Naive thymus-derived CD8-positive, alpha-beta T cell (primary cell): Measurements from ENCODE around the gene GRB2. TPM values are rescaled to one million over a fixed set of nuclear protein-coding genes. Genes with fewer than 3 reads are reported as not detected.
"Not testable (repeated sequence)": the region's sequence is repeated elsewhere in the genome, so short reads cannot be mapped to it uniquely, and the experiment has no call there.

Source experiments
- ATAC-seq, 2 donors: fragments of 150-1000 bp; cut with Tn5 transposase in 1 of 2; sonication (Bioruptor Pico), chemical (Tn5 transposase) in 1 of 2; 1 replicate in 1 of 2; 2 replicates in 1 of 2; pipeline ENCODE4 v1.10.0; 2021; ENCODE audit warnings: mild to moderate bottlenecking in 2 of 2, moderate library complexity in 2 of 2
- POLR2A ChIA-PET: fragments of 350-600 bp; sonication (Branson Sonifier 250); formaldehyde crosslinking; loops from one replicate; lab custom pipeline; 2021; ENCODE audit warnings: antibody characterized with exemption; lab: Charles Lee
- DNase-seq, 10 donors: peaks; one replicate each; pipeline versions ENCODE4 v3.0.0 to v3.0.0-alpha.2; 2020 to 2022
- H3K27ac Mint-ChIP-seq, 10 donors: one replicate each; pipeline ENCODE4 v1.8.0; 2020 to 2022; ENCODE audit warnings: mild to moderate bottlenecking in 10 of 10, mixed read lengths in 10 of 10, moderate library complexity in 4 of 10, inconsistent platforms in 1 of 10
- H3K27me3 Mint-ChIP-seq, 5 donors: one replicate each; pipeline ENCODE4 v1.8.0; 2021 to 2022; ENCODE audit warnings: mixed read lengths in 5 of 5
- H3K36me3 Mint-ChIP-seq, 3 donors: one replicate each; pipeline ENCODE4 v1.8.0; 2020 to 2022; ENCODE audit warnings: mixed read lengths in 3 of 3, mild to moderate bottlenecking in 2 of 3, inconsistent platforms in 1 of 3
- H3K4me1 Mint-ChIP-seq, 4 donors: one replicate each; pipeline ENCODE4 v1.8.0; 2021 to 2022; ENCODE audit warnings: mixed read lengths in 4 of 4
- H3K4me3 Mint-ChIP-seq, 10 donors: one replicate each; pipeline ENCODE4 v1.8.0; 2020 to 2022; ENCODE audit warnings: mild to moderate bottlenecking in 10 of 10, mixed read lengths in 10 of 10, moderate library complexity in 6 of 10, inconsistent platforms in 1 of 10
- H3K9me3 Mint-ChIP-seq, 9 donors: one replicate each; pipeline ENCODE4 v1.8.0; 2020 to 2022; ENCODE audit warnings: mixed read lengths in 9 of 9, mild to moderate bottlenecking in 3 of 9, inconsistent platforms in 1 of 9, moderate library complexity in 1 of 9
- polyA plus RNA-seq, 3 donors: library from polyadenylated mRNA; unstranded; fragments of 300-500 nt; fragmentation: Illumina TruSeq; gene quantifications; one replicate each; pipeline ENCODE4 v1.2.3, GENCODE V29; 2021
- total RNA-seq, 8 experiments: library from RNA in 2 of 8; stranded (reverse) in 2 of 8; gene quantifications; one replicate each; pipeline ENCODE4 v1.2.3 and lab custom pipeline; 2021 to 2026

Gene GRB2
- total and polyA plus RNA-seq, 5 experiments from 2014 or later: 130 to 162 (median 145) TPM

DNA sequence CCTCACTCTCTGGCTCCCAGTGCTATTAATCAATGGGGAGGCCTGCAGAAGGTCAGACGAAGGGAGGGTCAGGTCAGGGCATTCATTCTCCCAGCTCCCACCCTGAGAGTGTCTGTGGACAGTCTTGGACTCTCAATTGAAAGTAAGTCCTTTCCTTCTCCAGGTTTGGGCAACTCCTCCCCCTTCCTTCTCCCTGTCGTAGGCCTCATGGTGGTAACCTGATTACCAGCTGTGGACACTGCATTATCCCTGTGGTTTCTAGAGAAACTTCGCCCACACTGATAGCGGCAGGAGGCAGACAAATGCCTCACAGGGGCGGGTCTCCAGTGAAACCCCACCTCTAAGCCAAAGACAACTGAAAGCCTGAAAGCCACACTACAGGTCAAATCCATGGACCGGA, 58.6 kb downstream of the GRB2 start:
- POLR2A ChIA-PET: interaction anchor here (0.7 to 2.6 kb wide), 8 partner anchors 10 to 159 kb away, joined by 3 to 24 read pairs (median 6); partner anchors contain the start of gene SLC25A19
- ATAC-seq: no peak
- Mint-ChIP-seq H3K27ac (peak overlapping the region; percentile 80 to 97 (median 90)), H3K27me3 (no peaks in the 10 kb centered on the region), H3K9me3 (no peaks in the 10 kb centered on the region), H3K4me3 (peak overlapping the region; percentile 68 to 95 (median 82)), H3K36me3 (peaks cover 0 to 2% (median 0%) of the 10 kb centered on the region in 3 donors), H3K4me1 (peaks cover 51 to 98% (median 95%) of the 10 kb centered on the region in 4 donors)
- DNase-seq: no peak

DNA sequence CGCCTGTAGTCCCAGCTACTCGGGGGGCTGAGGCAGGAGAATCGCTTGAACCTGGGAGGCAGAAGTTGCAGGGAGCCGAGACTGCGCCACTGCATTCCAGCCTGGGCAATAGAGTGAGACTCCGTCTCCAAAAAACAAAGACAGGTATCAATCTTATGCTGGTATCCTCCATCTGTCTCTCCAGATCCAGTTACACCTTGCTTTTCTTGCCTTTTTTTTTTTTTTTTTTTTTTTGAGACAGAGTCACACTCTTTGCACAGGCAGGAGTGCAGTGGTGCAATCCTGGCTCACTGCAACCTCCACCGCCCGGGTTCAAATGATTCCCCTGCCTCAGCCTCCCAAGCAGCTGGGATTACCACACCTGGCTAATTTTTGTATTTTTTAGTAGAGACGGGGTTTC, 59.1 kb downstream of the GRB2 start:
- H3K27me3 Mint-ChIP-seq, H3K9me3 Mint-ChIP-seq, DNase-seq, H3K36me3 Mint-ChIP-seq: not testable (repeated sequence)
- H3K4me3 Mint-ChIP-seq: peak overlapping the region; percentile 68 to 95 (median 82)
- POLR2A ChIA-PET: interaction anchor here (0.7 to 2.8 kb wide), 12 partner anchors 10 to 457 kb away, joined by 3 to 24 read pairs (median 6); partner anchors contain the start of genes GRB2 and SLC25A19
- H3K27ac Mint-ChIP-seq: peak overlapping the region in 9 of 10 donors; percentile 87 to 97 (median 91)
- peak in 1 of 2 donors; percentile 13 for ATAC-seq
- H3K4me1 Mint-ChIP-seq: peaks cover 50 to 98% (median 96%) of the 10 kb centered on the region in 4 donors

DNA sequence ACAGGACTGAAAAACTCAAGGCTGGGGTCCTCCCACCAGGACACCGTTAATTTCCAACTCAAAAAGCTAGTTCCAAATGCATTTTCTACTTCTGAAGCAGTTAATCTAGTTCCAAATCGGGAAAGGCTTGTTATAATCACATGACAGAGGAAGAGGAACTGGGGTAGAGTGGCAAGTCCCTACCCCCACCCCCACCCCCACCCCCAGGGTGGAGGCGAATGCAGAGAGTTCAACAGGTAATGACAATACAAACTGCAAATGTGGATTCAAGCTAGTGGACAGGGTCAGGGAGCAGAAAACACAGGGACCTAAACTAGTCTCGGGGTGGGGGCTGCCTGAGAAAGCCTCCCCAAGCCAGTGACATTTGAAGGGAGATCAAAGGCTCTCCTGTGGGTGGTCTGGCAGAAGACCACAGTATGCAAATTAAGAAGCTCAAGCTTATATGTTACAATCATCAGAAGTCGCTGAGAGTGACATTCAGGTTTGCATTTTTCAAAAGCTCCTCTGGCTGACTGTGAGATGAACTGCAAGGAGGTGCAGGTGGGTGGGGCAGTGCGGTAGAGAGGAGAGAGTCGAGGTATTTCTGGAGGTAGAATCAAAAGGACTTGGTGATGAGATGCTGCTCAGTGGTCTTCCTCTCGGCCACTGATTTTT, 59.8 kb downstream of the GRB2 start:
- H3K4me3 Mint-ChIP-seq: peak overlapping the region; percentile 68 to 95 (median 82)
- ATAC-seq (peak; percentile 85 to 91), DNase-seq (peak; percentile 33 to 80 (median 63))
- H3K27me3 Mint-ChIP-seq: no peaks in the 10 kb centered on the region
- peak overlapping the region; percentile 85 to 97 (median 88) for H3K27ac Mint-ChIP-seq
- peaks cover 44 to 98% (median 93%) of the 10 kb centered on the region in 4 donors for H3K4me1 Mint-ChIP-seq
- POLR2A ChIA-PET: interaction anchor here (0.5 to 2.8 kb wide), 21 partner anchors 9 to 607 kb away, joined by 3 to 24 read pairs (median 5); partner anchors contain the start of genes GRB2, MIF4GD and SLC25A19
- no peaks in the 10 kb centered on the region for H3K9me3 Mint-ChIP-seq
- H3K36me3 Mint-ChIP-seq: no peaks in the 10 kb centered on the region

DNA sequence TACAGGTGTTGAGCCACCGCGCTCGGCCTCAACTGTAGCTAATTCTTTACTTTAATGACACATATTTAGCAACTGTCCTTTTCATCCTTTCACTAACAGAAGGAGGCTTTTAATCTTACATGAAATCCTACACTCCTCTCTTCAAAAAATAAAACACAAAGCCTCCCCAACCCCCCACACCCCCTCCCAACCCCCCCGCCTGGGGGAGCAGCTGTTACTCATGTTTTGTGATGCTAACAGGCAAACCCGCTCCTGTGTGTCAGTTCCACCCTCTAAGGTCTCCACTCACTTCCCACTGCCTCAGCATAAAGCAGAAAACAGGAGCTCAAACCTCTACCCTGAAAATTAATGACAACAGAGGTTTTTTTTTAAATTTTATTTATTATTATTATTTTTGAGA, 60.8 kb downstream of the GRB2 start:
- POLR2A ChIA-PET: interaction anchor here (0.9 to 2.8 kb wide), 6 partner anchors 8 to 74 kb away, joined by 5 to 24 read pairs (median 10); partner anchors contain the start of genes GRB2 and MIF4GD
- Mint-ChIP-seq H3K27ac (peak overlapping the region; percentile 81 to 97 (median 87)), H3K27me3 (no peaks in the 10 kb centered on the region), H3K36me3 (no peaks in the 10 kb centered on the region), H3K4me3 (peak overlapping the region; percentile 19 to 92 (median 73)), H3K4me1 (peaks cover 40 to 99% (median 92%) of the 10 kb centered on the region in 4 donors), H3K9me3 (no peaks in the 10 kb centered on the region)
- ATAC-seq (peak in 1 of 2 donors; percentile 18), DNase-seq (peak in 4 of 10 donors; percentile 17 to 69 (median 37))

DNA sequence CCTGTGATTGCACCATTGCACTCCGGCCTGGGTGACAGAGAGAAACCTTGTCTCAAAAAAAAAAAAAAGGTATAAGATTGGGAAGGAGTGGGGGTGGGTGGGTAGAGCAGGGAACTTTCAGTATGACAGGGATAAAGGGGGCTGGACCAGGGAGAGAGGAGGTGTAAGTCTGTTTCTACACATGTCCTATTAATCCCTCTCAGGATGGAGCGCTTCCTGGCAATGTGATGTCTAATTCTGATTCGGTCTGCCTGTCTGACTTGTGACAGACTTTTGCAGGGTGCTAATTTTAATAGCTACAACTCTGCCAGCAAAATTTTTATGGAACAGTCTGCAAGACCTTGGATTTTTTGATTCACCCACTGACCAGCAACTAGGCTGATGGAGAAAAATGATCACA, 62.5 kb downstream of the GRB2 start:
- H3K27me3 Mint-ChIP-seq: no peaks in the 10 kb centered on the region
- H3K9me3 Mint-ChIP-seq: no peaks in the 10 kb centered on the region
- H3K36me3 Mint-ChIP-seq: no peaks in the 10 kb centered on the region
- H3K4me1 Mint-ChIP-seq: peaks cover 38 to 96% (median 90%) of the 10 kb centered on the region in 4 donors
- H3K4me3 Mint-ChIP-seq: peak overlapping the region; percentile 37 to 92 (median 81)
- H3K27ac Mint-ChIP-seq: peak overlapping the region; percentile 83 to 97 (median 89)
- POLR2A ChIA-PET: interaction anchor here (0.9 to 1.0 kb wide), 2 partner anchors 9 to 16 kb away, joined by 4 to 6 read pairs; no protein-coding TSS in a partner anchor
- DNase-seq (no peak), ATAC-seq (no peak)

DNA sequence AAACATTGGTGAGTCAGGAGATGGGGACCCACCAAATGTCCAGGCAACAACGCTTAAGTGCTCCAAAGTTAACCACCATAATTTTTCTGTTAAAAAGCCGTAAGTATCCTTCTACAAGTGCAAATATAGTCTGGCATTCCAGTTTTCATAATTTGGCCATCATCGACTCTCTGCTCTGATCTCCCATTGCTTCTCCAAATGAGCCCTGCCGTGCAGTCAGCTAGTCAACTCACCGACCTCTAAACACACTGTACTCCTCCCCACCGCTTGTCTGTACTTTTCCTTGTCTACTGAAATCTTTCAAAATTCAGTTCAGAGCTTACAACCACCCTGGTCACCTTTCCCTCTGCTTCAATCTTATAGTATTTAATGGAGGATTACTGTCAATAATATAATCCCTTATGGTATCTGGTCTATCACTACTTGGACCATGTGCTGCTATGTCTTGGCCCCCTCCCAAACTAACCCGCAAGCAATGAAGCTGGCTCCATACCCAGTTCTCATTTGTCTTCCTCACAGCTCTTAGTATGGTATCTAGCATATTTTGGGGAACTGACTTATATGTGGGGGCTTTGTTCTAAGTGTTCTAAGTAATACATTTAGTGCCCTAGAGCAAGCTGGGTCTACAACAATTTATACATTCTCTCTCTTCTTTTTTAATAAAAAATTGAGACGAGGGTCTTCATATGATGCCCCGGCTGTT, 63.5 kb downstream of the GRB2 start:
- POLR2A ChIA-PET: interaction anchor here (0.5 to 1.5 kb wide), 2 partner anchors 17 to 1420 kb away, joined by 3 to 4 read pairs; no protein-coding TSS in a partner anchor
- peak overlapping the region in 9 of 10 donors; percentile 31 to 92 (median 78) for H3K4me3 Mint-ChIP-seq

DNA sequence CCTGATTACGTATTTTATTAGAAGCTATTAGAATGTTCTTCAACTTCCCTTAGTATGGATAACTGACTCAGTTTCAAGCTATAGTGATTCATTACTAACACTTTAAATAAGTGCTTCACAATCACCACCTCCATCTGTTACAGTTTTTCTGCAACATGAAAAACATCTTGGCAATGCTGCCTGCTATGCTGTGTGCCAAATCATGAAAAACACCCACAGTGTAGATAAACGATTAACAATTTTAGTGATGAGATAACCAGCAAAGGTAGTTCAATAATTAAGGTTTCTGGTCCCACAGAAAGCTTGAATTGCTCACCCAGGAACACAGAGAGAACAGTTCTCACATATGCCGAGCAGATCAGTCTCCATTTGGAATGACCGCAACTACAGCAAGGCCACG, 64.8 kb downstream of the GRB2 start:
- H3K36me3 Mint-ChIP-seq: no peaks in the 10 kb centered on the region
- H3K27me3 Mint-ChIP-seq: no peaks in the 10 kb centered on the region
- H3K9me3 Mint-ChIP-seq: no peaks in the 10 kb centered on the region
- DNase-seq (no peak), ATAC-seq (no peak)
- peak overlapping the region in 7 of 10 donors; percentile 40 to 76 (median 46) for H3K4me3 Mint-ChIP-seq
- H3K27ac Mint-ChIP-seq: peak overlapping the region; percentile 29 to 93 (median 84)
- POLR2A ChIA-PET: interaction anchor here (0.6 to 1.5 kb wide), 5 partner anchors 18 to 1396 kb away, joined by 3 to 4 read pairs (median 3); partner anchors contain the start of gene GRB2
- H3K4me1 Mint-ChIP-seq: peaks cover 31 to 92% (median 85%) of the 10 kb centered on the region in 4 donors

More for the DNA sequence above, 63.5 kb downstream of the GRB2 start:
- ATAC-seq (no peak), DNase-seq (no peak)
- H3K4me1 Mint-ChIP-seq: peaks cover 32 to 92% (median 84%) of the 10 kb centered on the region in 4 donors
- H3K9me3 Mint-ChIP-seq: no peaks in the 10 kb centered on the region
- H3K36me3 Mint-ChIP-seq: no peaks in the 10 kb centered on the region
- H3K27ac Mint-ChIP-seq: peak overlapping the region; percentile 68 to 92 (median 88)
- no peaks in the 10 kb centered on the region for H3K27me3 Mint-ChIP-seq

DNA sequence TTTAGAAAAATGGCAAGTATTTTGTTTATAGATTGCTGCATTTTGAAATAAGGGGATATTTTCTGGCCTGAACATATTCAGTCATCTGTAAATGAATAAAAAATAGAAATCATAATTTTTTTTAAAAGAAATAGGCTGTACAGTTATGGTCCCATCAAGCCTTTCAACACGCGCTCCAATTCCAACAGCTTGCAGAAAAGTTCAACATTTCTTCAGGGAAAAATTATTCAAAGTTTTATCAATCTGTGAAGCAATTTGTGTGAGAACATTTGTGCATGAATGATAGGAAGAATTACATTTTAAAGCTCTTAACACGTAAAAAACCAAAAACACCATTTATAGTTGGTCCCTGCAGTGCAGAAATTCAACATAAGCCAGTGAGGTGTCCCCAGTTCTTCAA, 65.5 kb downstream of the GRB2 start:
- peaks cover 31 to 92% (median 86%) of the 10 kb centered on the region in 4 donors for H3K4me1 Mint-ChIP-seq
- no peaks in the 10 kb centered on the region for H3K9me3 Mint-ChIP-seq
- no peak for DNase-seq
- peak overlapping the region; percentile 29 to 93 (median 86) for H3K27ac Mint-ChIP-seq
- POLR2A ChIA-PET: interaction anchor here (1.2 kb wide), 1 partner anchor 66 kb away, joined by 3 read pairs; the partner anchor contains the start of gene GRB2
- no peaks in the 10 kb centered on the region for H3K36me3 Mint-ChIP-seq
- H3K27me3 Mint-ChIP-seq: no peaks in the 10 kb centered on the region
- H3K4me3 Mint-ChIP-seq: peak overlapping the region in 9 of 10 donors; percentile 45 to 76 (median 70)
- ATAC-seq: no peak

DNA sequence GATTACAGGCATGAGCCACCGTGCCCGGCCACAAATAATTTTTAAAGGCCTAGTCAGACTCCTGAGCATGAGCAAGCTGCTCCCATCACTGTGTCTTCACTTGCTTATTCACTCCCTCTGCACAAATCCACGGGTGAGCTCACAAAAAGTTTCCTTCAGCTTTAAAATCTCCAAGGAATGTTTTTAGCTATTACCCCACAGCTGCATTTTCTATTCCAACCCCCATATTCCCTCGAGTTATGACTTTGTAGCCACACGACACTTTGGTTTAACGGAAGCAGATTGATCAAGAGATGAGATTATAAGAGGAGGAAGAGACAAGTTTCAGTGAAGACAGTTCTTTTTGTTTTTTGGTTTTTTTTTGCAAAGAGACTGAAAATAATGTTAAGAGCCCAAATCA, 67.1 kb downstream of the GRB2 start:
- POLR2A ChIA-PET: interaction anchor here (1.0 to 4.1 kb wide), 7 partner anchors 10 to 71 kb away, joined by 3 to 17 read pairs (median 5); partner anchors contain the start of genes GRB2 and SLC25A19
- peak overlapping the region; percentile 42 to 86 (median 73) for H3K4me3 Mint-ChIP-seq
- peaks cover 26 to 85% (median 81%) of the 10 kb centered on the region in 4 donors for H3K4me1 Mint-ChIP-seq
- H3K9me3 Mint-ChIP-seq: no peaks in the 10 kb centered on the region
- ATAC-seq (peak; percentile 53 to 66), DNase-seq (peak in 2 of 10 donors; percentile 47 to 49)
- no peaks in the 10 kb centered on the region for H3K36me3 Mint-ChIP-seq
- H3K27me3 Mint-ChIP-seq: no peaks in the 10 kb centered on the region
- H3K27ac Mint-ChIP-seq: peak overlapping the region; percentile 74 to 92 (median 84)

DNA sequence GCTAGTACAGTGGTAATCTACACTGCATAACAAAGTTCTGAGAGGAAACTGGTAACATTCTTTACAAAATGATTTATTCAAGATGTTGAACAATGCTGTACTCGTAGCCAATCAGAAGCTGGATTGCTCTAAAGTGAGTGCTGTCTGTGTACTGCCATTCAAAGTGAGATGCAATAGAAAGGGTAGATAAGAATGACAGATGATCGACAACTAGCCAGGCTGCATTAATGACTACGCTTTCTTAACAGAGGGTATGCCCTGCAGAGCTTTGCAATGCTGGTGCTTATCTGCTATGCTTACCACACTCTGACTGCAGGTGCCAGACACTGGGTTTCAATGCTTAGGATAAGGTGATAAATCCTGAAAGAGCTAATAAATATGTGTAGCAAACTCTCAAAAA, 70.2 kb downstream of the GRB2 start:
- H3K9me3 Mint-ChIP-seq: no peaks in the 10 kb centered on the region
- no peaks in the 10 kb centered on the region for H3K27me3 Mint-ChIP-seq
- POLR2A ChIA-PET: interaction anchor here (0.5 to 4.1 kb wide), 8 partner anchors 10 to 344 kb away, joined by 3 to 24 read pairs (median 4); partner anchors contain the start of gene MIF4GD
- H3K36me3 Mint-ChIP-seq: peaks cover 0 to 19% (median 0%) of the 10 kb centered on the region in 3 donors
- H3K4me1 Mint-ChIP-seq: peaks cover 29 to 84% (median 72%) of the 10 kb centered on the region in 4 donors
- peak overlapping the region in 4 of 10 donors; percentile 1 to 78 (median 10) for H3K4me3 Mint-ChIP-seq
- peak overlapping the region; percentile 25 to 95 (median 90) for H3K27ac Mint-ChIP-seq
- no peak for DNase-seq
- no peak for ATAC-seq

DNA sequence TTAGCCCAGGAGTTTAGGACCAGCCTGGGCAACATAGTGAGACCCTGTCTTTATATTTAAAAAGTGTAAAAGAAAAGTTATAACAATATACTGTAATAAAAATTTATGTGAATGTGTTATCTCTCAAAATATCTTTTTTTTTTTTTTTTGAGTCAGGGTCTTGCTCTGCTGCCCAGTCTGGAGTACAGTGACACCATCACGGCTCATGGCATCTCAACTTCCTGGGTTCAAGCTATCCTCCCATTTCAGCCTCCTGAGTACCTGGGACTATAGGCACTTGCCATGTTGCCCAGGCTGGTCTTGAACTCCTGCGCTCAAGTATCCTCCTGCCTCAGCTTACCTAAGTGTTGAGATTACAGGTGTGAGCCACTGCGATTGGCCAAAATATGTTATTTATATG, 70.8 kb downstream of the GRB2 start:
- Mint-ChIP-seq H3K4me1 (peaks cover 27 to 84% (median 68%) of the 10 kb centered on the region in 4 donors), H3K27ac (peak overlapping the region in 9 of 10 donors; percentile 37 to 93 (median 69)), H3K4me3 (peak overlapping the region in 2 of 10 donors; percentile 38 to 78), H3K9me3 (no peaks in the 10 kb centered on the region), H3K27me3 (no peaks in the 10 kb centered on the region), H3K36me3 (peaks cover 0 to 25% (median 0%) of the 10 kb centered on the region in 3 donors)
- DNase-seq (no peak), ATAC-seq (no peak)
- POLR2A ChIA-PET: interaction anchor here (0.5 to 4.1 kb wide), 2 partner anchors 12 kb away, joined by 6 to 17 read pairs; no protein-coding TSS in a partner anchor
